NCI-H1436 treated with DMSO at 0.1 percent for 48 hours (cell line): ENCODE data around the gene KCNJ3.

Experiments
- DNase-seq: peaks from one replicate; lab custom pipeline; 2025; lab: John Stamatoyannopoulos, UW

Gene KCNJ3

GRCh38 chr2:154698296-154698720, at the start of gene KCNJ3:
Gene KCNJ3 (plus strand): TSS chr2:154698695. CDS start chr2:154698776, 81 bp downstream.
- DNase-seq: no peak

- no peak for DNase-seq
Measured at GRCh38 chr2:154655499-154655898, 43.0 kb upstream of the KCNJ3 start.

GRCh38 chr2:154658854-154659253, 39.6 kb upstream of the KCNJ3 start:
- DNase-seq: no peak

- DNase-seq: no peak
Measured at GRCh38 chr2:154664248-154664647, 34.2 kb upstream of the KCNJ3 start.

GRCh38 chr2:154670083-154670482, 28.4 kb upstream of the KCNJ3 start:
- DNase-seq: no peak

GRCh38 chr2:154673694-154674093, 24.8 kb upstream of the KCNJ3 start:
- no peak for DNase-seq

- DNase-seq: no peak
Measured at GRCh38 chr2:154677401-154677800, 21.1 kb upstream of the KCNJ3 start.

GRCh38 chr2:154681741-154682140, 16.8 kb upstream of the KCNJ3 start:
- DNase-seq: no peak

GRCh38 chr2:154686162-154686561, 12.3 kb upstream of the KCNJ3 start:
- DNase-seq: no peak

- no peak for DNase-seq
Measured at GRCh38 chr2:154688373-154688772, 10.1 kb upstream of the KCNJ3 start.

GRCh38 chr2:154689158-154689557, 9.3 kb upstream of the KCNJ3 start:
- DNase-seq: no peak

GRCh38 chr2:154692927-154693326, 5.6 kb upstream of the KCNJ3 start:
- DNase-seq: no peak

GRCh38 chr2:154693741-154694340, 4.7 kb upstream of the KCNJ3 start:
- DNase-seq: no peak

GRCh38 chr2:154694881-154695280, 3.6 kb upstream of the KCNJ3 start:
- DNase-seq: no peak

GRCh38 chr2:154696369-154696768, 2.1 kb upstream of the KCNJ3 start:
- no peak for DNase-seq

GRCh38 chr2:154696810-154697417, 1.6 kb upstream of the KCNJ3 start:
- DNase-seq: no peak

- no peak for DNase-seq
Measured at GRCh38 chr2:154697418-154698252, 860 bp upstream of the KCNJ3 start.

GRCh38 chr2:154698721-154699574, 453 bp downstream of the KCNJ3 start:
- DNase-seq: no peak

- DNase-seq: peak; percentile 20
Measured at GRCh38 chr2:154699575-154699930, 1.1 kb downstream of the KCNJ3 start.

GRCh38 chr2:154700136-154700535, 1.6 kb downstream of the KCNJ3 start:
- DNase-seq: peak; percentile 85

- DNase-seq: no peak
Measured at GRCh38 chr2:154704991-154705390, 6.5 kb downstream of the KCNJ3 start.

- DNase-seq: no peak
Measured at GRCh38 chr2:154706660-154707059, 8.2 kb downstream of the KCNJ3 start.
